Measurements from ENCODE around the gene PTPRN2.

The PTPRN2 gene

DNA sequence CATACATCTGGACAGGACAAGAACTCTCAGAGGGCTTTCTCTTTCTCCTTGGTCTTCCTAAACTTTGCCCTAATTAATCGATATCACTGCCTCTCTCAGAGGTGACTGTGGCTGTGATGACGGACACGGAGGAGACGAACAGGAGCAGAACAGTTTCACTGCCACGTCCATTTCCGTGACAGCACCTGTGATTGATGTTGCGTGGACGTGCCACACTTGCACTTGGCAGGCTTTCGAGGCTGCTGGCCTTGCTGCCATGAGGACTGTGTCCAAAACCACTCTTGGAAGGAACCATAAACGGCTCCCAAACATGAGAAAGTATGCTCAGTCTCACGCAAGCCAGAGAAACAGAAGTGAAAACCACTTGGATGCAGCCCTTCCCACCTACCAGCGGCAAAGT, 942.7 kb downstream of the PTPRN2 start:
- no peak for DNase-seq

GRCh38 chr7:157643525-157643970, 944.1 kb downstream of the PTPRN2 start:
- no peak for DNase-seq

DNA sequence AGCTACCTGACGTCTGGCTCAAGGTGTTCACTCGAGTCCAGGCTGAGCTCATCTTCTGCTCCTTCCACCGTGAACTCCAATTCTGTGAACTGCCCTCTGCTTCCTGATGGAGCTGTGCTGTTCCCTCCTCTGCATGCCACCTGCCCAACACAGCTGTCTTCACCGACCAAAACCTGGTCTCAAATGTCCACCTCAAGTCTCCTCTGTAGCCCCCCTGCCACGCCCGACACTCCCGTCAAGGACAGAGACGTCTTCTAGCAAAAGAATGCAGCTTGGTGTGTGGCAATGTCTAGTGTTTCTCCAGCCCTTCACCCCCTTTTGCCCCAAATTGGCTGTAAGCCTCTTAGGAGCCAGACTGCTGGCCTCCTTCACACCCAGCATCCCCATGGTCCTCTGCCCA, 945.8 kb downstream of the PTPRN2 start:
- no peak for DNase-seq

GRCh38 chr7:157640144-157640543, 947.5 kb downstream of the PTPRN2 start:
- no peak for DNase-seq

GRCh38 chr7:157638563-157638962, 949.1 kb downstream of the PTPRN2 start:
- DNase-seq, result no peak

DNA sequence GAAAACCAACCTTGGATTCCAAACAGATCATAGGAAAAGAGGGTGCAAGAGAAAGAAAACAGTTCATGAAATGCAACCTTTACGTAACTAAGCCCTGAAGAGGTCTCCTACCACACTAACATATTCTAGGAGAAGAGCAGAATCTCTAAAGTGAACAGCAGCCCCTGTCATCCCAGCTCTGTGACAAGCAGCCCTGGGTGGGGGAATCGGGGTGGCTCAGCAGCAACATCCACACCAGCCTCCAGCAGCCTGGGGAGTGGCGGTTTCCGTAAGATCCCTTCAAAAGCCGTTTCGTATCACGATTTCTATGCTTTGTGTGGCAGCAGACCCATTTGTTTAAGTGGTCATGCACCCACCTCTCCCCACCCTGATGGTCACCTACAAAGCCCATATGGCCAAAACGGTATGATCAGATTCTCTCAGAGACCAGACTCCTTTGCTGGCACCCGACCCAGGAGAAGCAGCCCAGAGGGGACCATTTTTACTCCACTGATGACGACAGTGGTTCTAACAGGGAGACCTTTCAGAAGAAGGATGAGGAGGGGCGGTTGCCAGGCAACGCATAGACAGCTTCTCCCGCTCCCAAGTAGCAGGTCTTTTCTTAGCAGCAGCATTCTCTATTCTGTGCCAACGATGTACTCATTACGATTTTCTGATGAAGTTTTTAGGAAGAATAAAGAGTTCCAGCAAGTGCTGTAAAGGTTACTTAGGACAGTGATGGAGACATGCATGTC, 950.2 kb downstream of the PTPRN2 start:
- no peak for DNase-seq

- DNase-seq, result no peak
Observed at GRCh38 chr7:157635669-157636068, 952.0 kb downstream of the PTPRN2 start.

DNA sequence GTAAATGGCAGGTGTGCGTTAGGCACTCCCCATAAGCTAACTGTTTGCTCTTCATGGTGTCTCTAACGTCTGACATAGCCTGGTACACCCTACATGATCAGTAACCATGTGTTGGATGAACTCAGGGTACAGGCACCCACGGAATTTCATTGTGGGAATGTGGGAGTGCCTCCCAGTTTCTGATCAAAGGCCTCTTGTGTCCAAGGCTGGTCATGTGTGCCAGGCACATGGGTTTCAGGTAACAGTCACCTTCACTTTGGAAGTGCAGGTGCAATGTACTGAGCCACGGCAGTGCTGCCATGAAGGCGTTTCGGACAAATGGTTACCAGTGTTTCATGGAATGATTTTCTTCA, 952.5 kb downstream of the PTPRN2 start:
- no peak for DNase-seq

DNA sequence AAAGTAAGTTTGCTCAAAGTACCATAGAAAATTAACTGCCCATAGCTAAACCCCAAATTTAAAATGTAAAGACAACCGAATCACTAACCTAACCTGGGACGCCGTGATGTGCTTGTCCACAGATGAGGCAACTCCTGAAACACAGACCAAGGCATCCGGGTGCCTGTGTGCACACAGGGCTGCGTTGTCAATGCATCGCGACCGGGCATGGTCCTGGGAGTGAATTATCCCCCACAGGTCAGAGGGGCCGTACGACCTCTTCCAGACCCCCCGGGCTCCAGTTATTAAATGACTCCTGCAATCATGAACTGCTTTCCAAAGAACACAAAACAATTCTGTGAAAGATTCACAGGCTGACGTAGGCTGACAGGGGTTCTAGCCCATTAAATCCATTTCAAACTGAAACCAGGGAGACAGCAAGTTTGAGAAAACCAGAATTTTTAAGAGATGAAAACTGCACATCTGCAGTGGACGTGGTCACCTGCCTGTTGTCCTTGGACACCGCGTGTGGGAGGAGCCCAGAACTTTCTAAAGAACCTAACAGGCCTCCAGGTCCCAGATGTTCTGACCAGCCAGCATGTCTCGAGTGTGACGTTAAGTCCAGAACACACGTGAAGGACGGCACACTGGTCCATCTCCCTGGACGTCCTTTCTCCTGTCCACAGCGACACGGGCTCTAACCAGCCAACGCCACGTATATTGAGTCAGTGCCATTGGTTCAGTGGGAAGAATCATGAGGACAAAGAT, 953.0 kb downstream of the PTPRN2 start:
- no peak for DNase-seq

GRCh38 chr7:157633465-157634185, 954.0 kb downstream of the PTPRN2 start:
- no peak for DNase-seq

DNA sequence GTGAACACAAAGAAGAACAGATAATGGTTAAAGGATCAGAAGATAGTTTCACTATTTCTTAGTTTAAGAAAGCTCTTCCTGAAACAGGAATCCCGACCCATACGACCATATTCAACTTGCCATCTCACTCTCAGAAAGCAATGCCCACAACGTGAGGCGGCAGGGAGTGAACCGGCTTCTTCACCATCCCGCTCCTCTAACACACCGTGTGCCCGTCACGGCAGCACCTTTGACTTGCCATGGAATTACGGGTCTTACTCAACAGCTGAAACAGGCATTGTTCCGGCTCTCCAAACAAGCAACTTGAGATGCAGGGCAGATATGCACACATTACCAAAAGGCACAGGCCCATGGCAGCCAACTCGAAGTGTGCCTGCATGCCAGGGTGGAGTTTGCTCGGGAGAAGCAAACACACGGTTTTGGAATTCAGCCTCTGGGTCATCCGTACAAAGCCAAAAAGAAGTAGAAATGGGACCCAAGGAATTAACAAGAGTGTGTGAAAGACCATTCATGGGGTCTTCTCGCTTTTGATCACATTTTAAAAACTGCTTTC, 957.2 kb downstream of the PTPRN2 start:
- DNase-seq, result no peak

DNA sequence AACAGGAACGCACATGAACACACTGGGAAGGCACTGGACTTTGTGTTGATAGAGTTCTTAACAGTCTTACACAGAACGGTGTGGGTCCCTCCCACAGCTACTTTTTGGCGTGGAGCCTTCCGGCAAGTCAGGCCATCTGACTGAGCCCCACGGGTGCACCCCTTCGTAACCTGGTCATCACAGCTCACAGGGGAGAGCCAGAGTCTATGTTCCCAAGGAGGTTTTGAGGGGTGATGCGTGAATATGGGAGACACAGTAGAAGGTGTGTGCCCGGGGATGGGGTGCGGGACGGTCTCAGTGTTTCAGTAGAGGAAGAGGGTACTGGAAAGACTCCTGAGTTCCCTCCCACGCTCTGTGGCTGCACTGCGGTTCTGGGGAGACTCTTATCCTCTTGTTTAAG, 959.2 kb downstream of the PTPRN2 start:
- no peak for DNase-seq

- DNase-seq, result no peak
Observed at GRCh38 chr7:157627646-157628045, 960.0 kb downstream of the PTPRN2 start.

- DNase-seq, result no peak
Observed at GRCh38 chr7:157627033-157627432, 960.6 kb downstream of the PTPRN2 start.

GRCh38 chr7:157625973-157626742, 961.5 kb downstream of the PTPRN2 start:
- no peak for DNase-seq

DNA sequence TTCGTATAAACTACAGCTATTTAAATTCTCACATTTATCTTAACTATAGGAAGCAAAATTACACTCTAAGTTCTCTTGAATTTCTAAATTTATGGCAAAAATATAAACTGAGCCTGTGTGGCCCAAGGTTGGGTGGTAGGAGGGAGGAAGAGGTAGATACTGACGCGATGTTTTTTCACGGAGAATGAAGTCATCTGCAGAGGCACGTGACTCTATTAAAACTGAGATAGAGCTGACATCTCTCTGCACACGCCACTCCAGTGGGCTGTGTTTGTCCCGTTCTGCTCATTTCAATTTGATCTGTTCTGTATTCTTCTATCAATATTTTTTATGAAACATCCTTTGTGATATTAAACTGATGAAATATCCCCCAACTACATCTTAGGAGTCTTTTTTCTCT, 964.1 kb downstream of the PTPRN2 start:
- DNase-seq, result no peak

GRCh38 chr7:157622408-157623205, 965.0 kb downstream of the PTPRN2 start:
- no peak for DNase-seq

- DNase-seq, result no peak
Observed at GRCh38 chr7:157622000-157622399, 965.6 kb downstream of the PTPRN2 start.

DNA sequence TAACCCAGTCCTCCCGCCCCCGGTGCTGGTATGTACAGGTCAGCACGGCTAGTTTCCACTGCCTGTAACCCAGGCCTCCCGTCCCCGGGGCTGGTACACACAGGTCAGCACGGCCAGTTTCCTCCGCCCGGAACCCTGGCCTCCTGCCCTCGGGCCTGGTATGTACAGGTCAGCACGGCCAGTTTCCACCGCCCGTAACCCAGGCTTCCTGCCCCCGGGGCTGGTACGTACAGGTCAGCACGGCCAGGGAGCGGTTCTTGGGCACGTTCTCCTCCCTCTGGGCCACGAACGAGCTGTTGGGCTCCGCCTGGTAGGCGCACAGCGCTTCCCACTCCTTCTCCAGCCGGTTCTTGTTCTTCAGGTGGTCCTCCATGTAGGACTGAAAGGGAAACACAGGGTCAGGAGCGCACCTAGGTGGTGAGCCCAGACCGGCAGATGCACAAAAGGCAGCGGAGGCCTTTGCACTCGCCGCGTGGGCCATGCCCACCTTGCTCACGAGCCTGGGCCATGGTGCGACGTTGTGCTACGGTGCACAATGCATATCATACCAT, 966.4 kb downstream of the PTPRN2 start:
- DNase-seq, result no peak

- DNase-seq, result no peak
Observed at GRCh38 chr7:157620616-157621015, 967.0 kb downstream of the PTPRN2 start.

All from fibroblast of skin of abdomen (primary cell).